ENCODE data around the gene KSR2.

- TF ChIP-seq CTCF (conservative IDR thresholded peaks at IDR 0.05; ENCODE audit: low read depth, low read length) (no peak), EZH2 (IDR thresholded peaks at IDR 0.05; ENCODE audit: borderline replicate concordance, low read depth, low read length, poor library complexity, severe bottlenecking) (no peak)
Observed at GRCh38 chr12:117875744-117876435, 92.9 kb downstream of the KSR2 start.

All from A673 (cell line).